GM10266 (cell line): ENCODE results near the gene EXD3.
"Not testable (repeated sequence)": the region's sequence is repeated elsewhere in the genome, so short reads cannot be mapped to it uniquely, and the experiment has no call there.

ENCODE experiments used
- DNase-seq: peaks from one replicate; pipeline ENCODE4 v3.0.0; 2012; ENCODE audit errors: extremely low spot score
- TF ChIP-seq, protein P1 (sequence below): IDR thresholded peaks from 2 replicates; pipeline ENCODE4 v1.5.1; 2012; ENCODE audit warnings: mild to moderate bottlenecking, low read depth; ENCODE audit not compliant: control insufficient read depth, insufficient read depth; ENCODE audit errors: missing control alignments

The EXD3 gene

DNA sequence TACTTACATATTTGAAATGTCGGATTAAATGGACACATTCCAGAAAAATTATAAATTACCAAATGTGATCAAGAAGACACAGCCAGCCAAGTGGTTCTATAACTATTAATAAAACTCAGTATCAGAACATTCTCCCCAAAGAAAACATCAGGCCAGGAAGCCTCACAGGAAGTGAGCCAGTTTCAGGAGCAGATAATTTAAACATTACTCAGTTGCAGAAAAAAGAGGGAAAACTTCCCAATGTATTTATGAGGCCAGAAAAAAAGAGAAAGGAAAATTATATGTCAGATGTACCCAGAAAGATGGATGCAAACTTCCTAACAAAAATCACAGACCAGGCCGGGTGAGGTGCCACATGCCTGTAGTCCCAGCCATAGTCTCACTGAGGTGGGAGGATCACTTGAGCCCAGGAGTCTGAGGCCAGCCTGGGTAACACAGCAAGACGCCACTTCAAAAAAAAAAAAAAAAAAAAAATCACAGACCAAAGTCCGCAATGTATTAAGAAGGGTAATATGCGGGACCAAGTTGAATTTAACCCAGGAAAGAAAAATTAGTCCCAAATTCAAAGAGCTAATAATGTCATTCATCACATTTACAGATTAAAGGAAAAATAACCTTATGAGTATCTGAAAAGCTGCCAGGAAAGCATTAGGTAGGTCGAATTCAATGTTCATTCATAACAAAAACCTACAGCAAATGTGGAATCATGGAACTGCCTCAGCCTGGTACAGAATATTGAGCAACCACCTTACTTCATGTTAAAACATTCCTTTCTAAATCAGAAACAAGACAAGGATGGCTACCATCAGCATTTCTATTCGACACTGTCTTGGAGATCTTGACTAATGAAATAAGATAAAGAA, 83.7 kb downstream of the EXD3 start:
- DNase-seq, result no peak
- TF ChIP-seq, protein P1, sequence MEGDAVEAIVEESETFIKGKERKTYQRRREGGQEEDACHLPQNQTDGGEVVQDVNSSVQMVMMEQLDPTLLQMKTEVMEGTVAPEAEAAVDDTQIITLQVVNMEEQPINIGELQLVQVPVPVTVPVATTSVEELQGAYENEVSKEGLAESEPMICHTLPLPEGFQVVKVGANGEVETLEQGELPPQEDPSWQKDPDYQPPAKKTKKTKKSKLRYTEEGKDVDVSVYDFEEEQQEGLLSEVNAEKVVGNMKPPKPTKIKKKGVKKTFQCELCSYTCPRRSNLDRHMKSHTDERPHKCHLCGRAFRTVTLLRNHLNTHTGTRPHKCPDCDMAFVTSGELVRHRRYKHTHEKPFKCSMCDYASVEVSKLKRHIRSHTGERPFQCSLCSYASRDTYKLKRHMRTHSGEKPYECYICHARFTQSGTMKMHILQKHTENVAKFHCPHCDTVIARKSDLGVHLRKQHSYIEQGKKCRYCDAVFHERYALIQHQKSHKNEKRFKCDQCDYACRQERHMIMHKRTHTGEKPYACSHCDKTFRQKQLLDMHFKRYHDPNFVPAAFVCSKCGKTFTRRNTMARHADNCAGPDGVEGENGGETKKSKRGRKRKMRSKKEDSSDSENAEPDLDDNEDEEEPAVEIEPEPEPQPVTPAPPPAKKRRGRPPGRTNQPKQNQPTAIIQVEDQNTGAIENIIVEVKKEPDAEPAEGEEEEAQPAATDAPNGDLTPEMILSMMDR, result no peak

DNA sequence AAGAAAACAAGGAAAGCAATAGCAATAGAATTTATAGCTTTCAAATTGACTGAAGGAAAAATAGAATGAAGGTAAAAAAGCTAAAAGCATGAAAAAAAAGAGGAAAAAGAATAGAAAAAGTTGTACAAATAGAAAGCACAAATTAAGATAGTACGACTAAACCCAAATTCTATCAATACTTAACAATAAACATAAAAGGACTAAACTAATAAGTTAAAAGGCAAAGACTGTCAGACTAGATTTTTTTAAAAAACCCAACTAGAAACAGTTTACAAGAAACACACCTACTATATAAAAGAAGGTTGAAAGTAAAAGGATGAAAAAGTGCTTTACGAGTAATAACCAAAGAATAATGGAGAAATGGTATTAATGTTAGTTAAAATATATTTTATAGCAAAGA, 86.2 kb downstream of the EXD3 start:
- no peak for DNase-seq
- TF ChIP-seq, protein P1, result no peak

DNA sequence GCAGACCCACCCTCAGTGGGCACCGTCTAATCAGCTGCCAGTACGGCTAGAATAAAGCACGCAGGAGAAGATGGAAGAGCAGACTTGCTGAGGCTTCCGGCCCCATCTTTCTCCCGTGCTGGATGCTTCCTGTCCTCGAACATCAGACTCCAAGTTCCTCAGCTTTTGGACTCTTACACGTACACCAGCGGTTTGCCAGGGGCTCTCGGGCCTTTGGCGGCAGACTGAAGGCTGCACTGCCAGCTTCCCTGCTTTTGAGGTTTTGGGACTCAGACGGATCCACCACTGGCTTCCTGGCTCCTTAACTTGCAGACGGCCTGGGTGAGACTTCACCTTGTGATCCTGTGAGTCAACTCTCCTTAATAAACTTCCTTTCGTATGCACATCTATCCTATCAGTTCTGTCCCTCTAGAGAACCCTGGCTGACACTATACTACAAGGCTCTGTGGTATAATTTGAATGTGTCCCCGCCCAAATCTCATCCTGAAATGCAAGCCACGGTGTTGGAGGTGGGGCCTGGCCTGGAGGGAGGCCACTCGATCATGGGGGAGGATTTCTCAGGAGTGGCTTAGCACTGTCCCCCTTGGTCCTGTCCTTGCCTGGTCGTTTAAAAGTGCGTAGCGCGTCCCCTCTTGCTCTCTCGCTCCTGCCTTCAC, 89.8 kb downstream of the EXD3 start:
- TF ChIP-seq, protein P1, result no peak
- DNase-seq, result no peak

DNA sequence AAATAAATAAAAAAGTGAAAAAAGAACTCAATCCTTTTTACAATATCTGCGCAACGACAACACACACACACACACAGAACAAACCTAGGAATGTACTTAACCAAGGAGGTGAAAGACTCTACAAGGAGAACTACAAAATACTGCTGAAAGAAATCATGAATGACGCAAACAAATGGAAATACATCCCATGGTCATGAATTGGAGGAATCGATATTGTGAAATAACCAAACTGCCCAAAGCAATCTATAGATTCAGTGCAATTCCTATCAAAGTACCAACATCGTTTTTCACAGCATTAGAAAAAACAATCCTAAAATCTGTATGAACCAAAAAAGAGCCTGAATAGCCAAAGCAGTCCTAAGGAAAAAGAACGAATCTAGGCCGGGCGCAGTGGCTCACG, 91.0 kb downstream of the EXD3 start:
- TF ChIP-seq, protein P1, result no peak
- no peak for DNase-seq

DNA sequence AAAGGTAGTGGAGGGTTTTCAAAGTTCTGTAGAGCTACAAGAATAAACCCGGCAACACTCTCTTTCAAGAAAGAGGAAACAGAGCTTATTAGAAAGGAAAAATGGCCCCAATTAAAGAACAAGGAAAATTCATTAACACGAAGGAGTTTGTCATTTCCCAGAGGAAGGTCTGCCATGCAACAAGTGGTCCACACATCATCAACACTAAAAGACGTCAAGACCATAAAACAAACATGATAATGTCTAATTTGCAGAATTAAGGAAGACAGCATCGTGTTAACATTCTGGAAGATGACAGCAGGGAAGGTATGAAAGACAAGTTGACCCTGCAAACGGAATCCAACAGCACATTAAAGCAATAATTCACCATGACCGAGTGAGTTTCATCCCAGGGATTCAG, 92.3 kb downstream of the EXD3 start:
- TF ChIP-seq, protein P1, result no peak
- DNase-seq, result no peak

DNA sequence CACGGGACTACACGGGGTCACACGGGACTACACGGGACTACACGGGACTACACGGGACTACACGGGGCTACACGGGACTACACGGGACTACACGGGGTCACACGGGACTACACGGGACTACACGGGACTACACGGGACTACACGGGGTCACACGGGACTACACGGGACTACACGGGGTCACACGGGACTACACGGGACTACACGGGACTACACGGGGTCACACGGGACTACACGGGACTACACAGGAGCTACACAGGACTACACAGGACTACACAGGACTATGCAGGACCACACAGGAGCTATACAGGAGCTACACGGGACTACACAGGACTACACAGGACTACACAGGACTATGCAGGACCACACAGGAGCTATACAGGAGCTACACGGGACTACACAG, 93.4 kb downstream of the EXD3 start:
- DNase-seq, result not testable (repeated sequence)

DNA sequence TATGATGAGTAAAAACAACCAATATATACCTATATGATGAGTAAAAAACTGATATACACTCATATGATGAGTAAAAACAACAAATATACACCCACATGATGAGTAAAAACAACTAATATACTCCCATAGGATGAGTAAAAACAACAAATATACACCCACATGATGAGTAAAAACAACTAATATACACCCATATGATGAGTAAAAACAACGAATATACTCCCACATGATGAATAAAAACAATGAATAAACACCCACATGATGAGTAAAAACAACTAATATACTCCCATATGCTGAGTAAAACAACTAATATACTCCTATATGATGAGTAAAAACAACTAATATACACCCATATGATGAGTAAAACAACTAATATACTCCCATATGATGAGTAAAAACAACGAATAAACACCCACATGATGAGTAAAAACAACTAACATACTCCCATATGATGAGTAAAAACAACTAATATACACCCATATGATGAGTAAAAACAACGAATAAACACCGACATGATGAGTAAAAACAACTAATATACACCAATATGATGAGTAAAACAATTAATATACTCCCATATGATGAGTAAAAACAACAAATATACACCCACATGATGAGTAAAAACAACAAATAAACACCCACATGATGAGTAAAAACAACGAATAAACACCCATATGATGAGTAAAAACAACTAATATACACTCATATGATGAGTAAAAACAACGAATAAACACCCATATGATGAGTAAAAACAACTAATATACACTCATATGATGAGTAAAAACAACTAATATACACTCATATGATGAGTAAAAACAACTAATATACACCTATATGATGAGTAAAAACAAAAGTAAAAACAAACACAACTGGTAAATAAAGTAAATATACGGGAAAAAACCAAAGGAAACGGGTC, 95.1 kb downstream of the EXD3 start:
- not testable (repeated sequence) for DNase-seq
